Adrenal gland (tissue), 12 donors: ENCODE measurements around the gene PCDH10. TPM values are rescaled to one million over a fixed set of nuclear protein-coding genes. Genes with fewer than 3 reads are reported as not detected.

Source experiments
- DNase-seq, 7 donors: peaks; one replicate each; pipeline ENCODE4 v3.0.0-alpha.2; 2019 to 2020
- H3K27ac ChIP-seq, 5 donors: fragments of 200-600 bp; sonication (generic) in 4 of 5; 1 replicate in 3 of 5; 2 replicates in 2 of 5; pipeline versions ENCODE4 v1.5.1 to v1.8.0; 2016 to 2020; ENCODE audit warnings: mild to moderate bottlenecking in 1 of 5
- H3K27me3 ChIP-seq: fragments of 200-600 bp; 2 replicates; pipeline ENCODE4 v1.8.0; 2021
- H3K36me3 ChIP-seq, 2 donors: fragments of 200-600 bp; replicated peaks in 1 of 2; 1 replicate in 1 of 2; 2 replicates in 1 of 2; pipeline versions ENCODE4 v1.5.1 to v1.8.0; 2018 to 2022
- H3K4me1 ChIP-seq, 2 donors: fragments of 200-600 bp; replicated peaks in 1 of 2; 1 replicate in 1 of 2; 2 replicates in 1 of 2; pipeline versions ENCODE4 v1.5.1 to v1.8.0; 2018 to 2021
- H3K4me3 ChIP-seq, 4 donors: fragments of 200-600 bp; sonication (generic) in 3 of 4; one replicate each; pipeline ENCODE4 v1.5.1; 2016 to 2018
- H3K9me3 ChIP-seq, 3 donors: fragments of 200-600 bp; sonication (generic) in 1 of 3; replicated peaks in 1 of 3; 1 replicate in 2 of 3; 2 replicates in 1 of 3; pipeline versions ENCODE4 v1.5.1 to v1.8.0; 2016 to 2021
- CTCF ChIP-seq, 6 experiments: fragments of 450-650 bp in 4 of 6; fragments of 200-600 bp in 2 of 6; sonication (generic) in 1 of 6; IDR thresholded peaks; 1 replicate in 5 of 6; 2 replicates in 1 of 6; pipeline versions ENCODE4 v1.5.1 to v1.8.0; 2016 to 2021; ENCODE audit warnings: antibody characterized with exemption in 6 of 6, mild to moderate bottlenecking in 2 of 6, moderate library complexity in 1 of 6
- POLR2A ChIP-seq, 2 donors: fragments of 450-650 bp; IDR thresholded peaks; one replicate each; pipeline ENCODE4 v1.6.1; 2017; ENCODE audit warnings: antibody characterized with exemption in 2 of 2, mild to moderate bottlenecking in 2 of 2, moderate library complexity in 1 of 2
- WGBS, 4 donors: extraction: QIAGEN DNeasy Blood & Tissue Kit in 2 of 4; methylation state at CpG; one replicate each; pipeline versions ENCODE4 v1.1.5 to v1.1.7; 2013 to 2017; 5-methylcytosine and 5-hydroxymethylcytosine counted together
- intact Hi-C, 2 donors: fragments of 100-400 bp; cut with DNase I; formaldehyde crosslinking; loops; one replicate each; pipeline versions ENCODE4 v1.14.1 to v1.15.0; 2022 to 2023
- polyA plus RNA-seq, 3 donors: library from polyadenylated mRNA; stranded (reverse); fragments of 200-250 nt in 2 of 3; fragments of 350-450 nt in 1 of 3; fragmentation: Illumina TruSeq in 1 of 3; extraction: RNeasy Lipid Tissue Mini Kit (QIAGEN cat#74804) in 1 of 3; gene quantifications; one replicate each; pipeline ENCODE4 v1.2.3, GENCODE V29; 2013 to 2014
- total RNA-seq, 9 donors: library from RNA; depleted of rRNA in 4 of 9; stranded (reverse); fragments of >200 nt in 4 of 9; fragments of 120-200 nt in 1 of 9; fragmentation: NEBNext Ultra II Directional in 1 of 9; extraction: Animal tissue kit (Norgen Biotek cat#: 25700) in 1 of 9; gene quantifications; one replicate each; pipeline versions ENCODE4 v1.1.0 to v1.2.4, GENCODE V29; 2013 to 2023
- donor health status: healthy with polysubstance abuse.
- donor health status: Bipolar disorder and iron deficiency.
- donor health status: DM: yes; HTN: yes; CAD: no.
- donor health status: DM: no; HTN: no; CAD: no.
- donor health status: DM: no; HTN: no; CAD: no.
- donor health status: DM: yes; HTN: yes; CAD: no.

PCDH10 gene
- total and polyA plus RNA-seq, 12 donors, result 0.84 to 18.6 (median 6.5) TPM

GRCh38 chr4:133157460-133158160 is 8.5 kb downstream of the PCDH10 start:
- H3K27ac ChIP-seq, result no peak overlapping the region
- H3K9me3 ChIP-seq, result no peaks in the 10 kb centered on the region
- TF ChIP-seq CTCF (IDR thresholded peaks at IDR 0.05), result no peak
- TF ChIP-seq POLR2A (IDR thresholded peaks at IDR 0.05), result no peak
- H3K4me1 ChIP-seq, result no peaks in the 10 kb centered on the region
- H3K36me3 ChIP-seq, result no peaks in the 10 kb centered on the region
- intact Hi-C loops, result no loop called here
- H3K4me3 ChIP-seq, result no peak overlapping the region
- peaks cover 4% of the 10 kb centered on the region for H3K27me3 ChIP-seq
- WGBS, 4 donors, result 48 to 57% (median 54%) methylated on average over 5 of the region's 5 CpGs
- no peak for DNase-seq

GRCh38 chr4:133160853-133161252 is 11.8 kb downstream of the PCDH10 start:
- Histone ChIP-seq H3K27me3 (no peaks in the 10 kb centered on the region), H3K36me3 (no peaks in the 10 kb centered on the region), H3K4me3 (no peak overlapping the region), H3K27ac (no peak overlapping the region), H3K9me3 (peaks cover 0 to 4% (median 0%) of the 10 kb centered on the region in 3 donors), H3K4me1 (no peaks in the 10 kb centered on the region)
- no peak for DNase-seq
- WGBS, 4 donors, result 54 to 76% (median 67%) methylated on average over 3 of the region's 3 CpGs
- intact Hi-C loops, result no loop called here
- TF ChIP-seq POLR2A (IDR thresholded peaks at IDR 0.05) (no peak), CTCF (IDR thresholded peaks at IDR 0.05) (no peak)

- intact Hi-C loops, result no loop called here
- no peaks in the 10 kb centered on the region for H3K4me1 ChIP-seq
- no peak for TF ChIP-seq CTCF (IDR thresholded peaks at IDR 0.05)
- TF ChIP-seq POLR2A (IDR thresholded peaks at IDR 0.05), result no peak
- peaks cover 0 to 4% (median 0%) of the 10 kb centered on the region in 3 donors for H3K9me3 ChIP-seq
- H3K4me3 ChIP-seq, result no peak overlapping the region
- no peaks in the 10 kb centered on the region for H3K27me3 ChIP-seq
- 63 to 82% (median 74%) methylated on average over 2 of the region's 2 CpGs for WGBS, 4 donors
- no peak overlapping the region for H3K27ac ChIP-seq
- DNase-seq, result no peak
- no peaks in the 10 kb centered on the region for H3K36me3 ChIP-seq
Measured at GRCh38 chr4:133161570-133162295, 12.6 kb downstream of the PCDH10 start.

- DNase-seq, result no peak
- no peaks in the 10 kb centered on the region for H3K4me1 ChIP-seq
- intact Hi-C loops, result no loop called here
- H3K9me3 ChIP-seq, result peaks cover 0 to 4% (median 0%) of the 10 kb centered on the region in 3 donors
- H3K4me3 ChIP-seq, result no peak overlapping the region
- no peak for TF ChIP-seq CTCF (IDR thresholded peaks at IDR 0.05)
- TF ChIP-seq POLR2A (IDR thresholded peaks at IDR 0.05), result no peak
- H3K36me3 ChIP-seq, result no peaks in the 10 kb centered on the region
- H3K27ac ChIP-seq, result no peak overlapping the region
- H3K27me3 ChIP-seq, result no peaks in the 10 kb centered on the region
- WGBS, 4 donors, result 82 to 84% (median 83%) methylated on average over 7 to 8 of the region's 8 CpGs
Measured at GRCh38 chr4:133162941-133163340, 13.8 kb downstream of the PCDH10 start.
